ENCODE data around the gene GLRA3.

GLRA3 gene

GRCh38 chr4:174681723-174682300, 147.2 kb downstream of the GLRA3 start:
- Mint-ChIP-seq H3K36me3 (no peaks in the 10 kb centered on the region), H3K4me1 (no peaks in the 10 kb centered on the region), H3K27ac (no peak overlapping the region), H3K4me3 (no peak overlapping the region), H3K27me3 (no peaks in the 10 kb centered on the region), H3K9me3 (no peaks in the 10 kb centered on the region)
- DNase-seq = no peak
- CTCF ChIA-PET = no interaction called here

- H3K4me1 Mint-ChIP-seq = no peaks in the 10 kb centered on the region
- H3K36me3 Mint-ChIP-seq = no peaks in the 10 kb centered on the region
- no peaks in the 10 kb centered on the region for H3K27me3 Mint-ChIP-seq
- CTCF ChIA-PET = no interaction called here
- no peak for DNase-seq
- H3K27ac Mint-ChIP-seq = no peak overlapping the region
- no peak overlapping the region for H3K4me3 Mint-ChIP-seq
- H3K9me3 Mint-ChIP-seq = no peaks in the 10 kb centered on the region
These were observed 154.7 kb downstream of the GLRA3 start for GRCh38 chr4:174674305-174674840.

GRCh38 chr4:174673865-174674264, 155.2 kb downstream of the GLRA3 start:
- H3K27me3 Mint-ChIP-seq = no peaks in the 10 kb centered on the region
- H3K27ac Mint-ChIP-seq = no peak overlapping the region
- no peaks in the 10 kb centered on the region for H3K36me3 Mint-ChIP-seq
- H3K9me3 Mint-ChIP-seq = no peaks in the 10 kb centered on the region
- no peak for DNase-seq
- H3K4me3 Mint-ChIP-seq = no peak overlapping the region
- CTCF ChIA-PET = no interaction called here
- H3K4me1 Mint-ChIP-seq = no peaks in the 10 kb centered on the region

- H3K9me3 Mint-ChIP-seq = no peaks in the 10 kb centered on the region
- no peak for DNase-seq
These were observed 156.8 kb downstream of the GLRA3 start for GRCh38 chr4:174672276-174672675.

GRCh38 chr4:174669270-174669669, 159.8 kb downstream of the GLRA3 start:
- no peak for DNase-seq
- Mint-ChIP-seq H3K36me3 (no peaks in the 10 kb centered on the region), H3K4me1 (no peaks in the 10 kb centered on the region), H3K4me3 (no peak overlapping the region), H3K9me3 (no peaks in the 10 kb centered on the region), H3K27me3 (no peaks in the 10 kb centered on the region), H3K27ac (no peak overlapping the region)
- CTCF ChIA-PET = no interaction called here

More at GRCh38 chr4:174672276-174672675, 156.8 kb downstream of the GLRA3 start:
- H3K36me3 Mint-ChIP-seq = no peaks in the 10 kb centered on the region
- no peak overlapping the region for H3K27ac Mint-ChIP-seq
- no peaks in the 10 kb centered on the region for H3K4me1 Mint-ChIP-seq
- CTCF ChIA-PET = no interaction called here
- no peaks in the 10 kb centered on the region for H3K27me3 Mint-ChIP-seq
- no peak overlapping the region for H3K4me3 Mint-ChIP-seq

GRCh38 chr4:174665799-174666198, 163.2 kb downstream of the GLRA3 start:
- Mint-ChIP-seq H3K27me3 (peaks cover 3% of the 10 kb centered on the region), H3K4me3 (no peak overlapping the region), H3K36me3 (no peaks in the 10 kb centered on the region), H3K9me3 (no peaks in the 10 kb centered on the region), H3K4me1 (no peaks in the 10 kb centered on the region), H3K27ac (no peak overlapping the region)
- DNase-seq = no peak
- CTCF ChIA-PET = interaction anchor here (1.0 kb wide), 1 partner anchor 18 kb away, joined by 4 read pairs; no protein-coding TSS in a partner anchor

- Mint-ChIP-seq H3K36me3 (no peaks in the 10 kb centered on the region), H3K27me3 (peaks cover 3% of the 10 kb centered on the region), H3K27ac (no peak overlapping the region), H3K9me3 (no peaks in the 10 kb centered on the region), H3K4me1 (no peaks in the 10 kb centered on the region), H3K4me3 (no peak overlapping the region)
- CTCF ChIA-PET = no interaction called here
- DNase-seq = no peak
These were observed 165.8 kb downstream of the GLRA3 start for GRCh38 chr4:174663216-174663615.

- DNase-seq = no peak
- CTCF ChIA-PET = no interaction called here
- Mint-ChIP-seq H3K27me3 (no peaks in the 10 kb centered on the region), H3K9me3 (no peaks in the 10 kb centered on the region), H3K4me1 (no peaks in the 10 kb centered on the region), H3K4me3 (no peak overlapping the region), H3K27ac (no peak overlapping the region), H3K36me3 (no peaks in the 10 kb centered on the region)
These were observed 170.8 kb downstream of the GLRA3 start for GRCh38 chr4:174658246-174658645.

GRCh38 chr4:174657472-174657871, 171.6 kb downstream of the GLRA3 start:
- Mint-ChIP-seq H3K4me1 (no peaks in the 10 kb centered on the region), H3K4me3 (no peak overlapping the region), H3K9me3 (no peaks in the 10 kb centered on the region), H3K27me3 (no peaks in the 10 kb centered on the region), H3K27ac (no peak overlapping the region), H3K36me3 (no peaks in the 10 kb centered on the region)
- CTCF ChIA-PET = no interaction called here
- DNase-seq = no peak

- no peaks in the 10 kb centered on the region for H3K36me3 Mint-ChIP-seq
- H3K27me3 Mint-ChIP-seq = no peaks in the 10 kb centered on the region
- no peak overlapping the region for H3K27ac Mint-ChIP-seq
- no peak overlapping the region for H3K4me3 Mint-ChIP-seq
- no peaks in the 10 kb centered on the region for H3K9me3 Mint-ChIP-seq
- no peak for DNase-seq
- CTCF ChIA-PET = no interaction called here
- H3K4me1 Mint-ChIP-seq = no peaks in the 10 kb centered on the region
These were observed 174.4 kb downstream of the GLRA3 start for GRCh38 chr4:174654634-174655033.

GRCh38 chr4:174650711-174651355, 178.2 kb downstream of the GLRA3 start:
- CTCF ChIA-PET = interaction anchor here (1.0 kb wide), 1 partner anchor 64 kb away, joined by 3 read pairs; no protein-coding TSS in a partner anchor
- H3K36me3 Mint-ChIP-seq = no peaks in the 10 kb centered on the region
- H3K27me3 Mint-ChIP-seq = no peaks in the 10 kb centered on the region
- H3K27ac Mint-ChIP-seq = no peak overlapping the region
- H3K9me3 Mint-ChIP-seq = no peaks in the 10 kb centered on the region
- no peak overlapping the region for H3K4me3 Mint-ChIP-seq
- no peak for DNase-seq
- no peaks in the 10 kb centered on the region for H3K4me1 Mint-ChIP-seq

GRCh38 chr4:174648812-174649211, 180.2 kb downstream of the GLRA3 start:
- no peak for DNase-seq
- no peaks in the 10 kb centered on the region for H3K27me3 Mint-ChIP-seq
- no peaks in the 10 kb centered on the region for H3K4me1 Mint-ChIP-seq
- no peaks in the 10 kb centered on the region for H3K9me3 Mint-ChIP-seq
- no peaks in the 10 kb centered on the region for H3K36me3 Mint-ChIP-seq
- CTCF ChIA-PET = interaction anchor here (1.0 to 1.1 kb wide), 2 partner anchors 8 to 17 kb away, joined by 3 to 4 read pairs; no protein-coding TSS in a partner anchor
- no peak overlapping the region for H3K4me3 Mint-ChIP-seq
- no peak overlapping the region for H3K27ac Mint-ChIP-seq

GRCh38 chr4:174646326-174646725, 182.7 kb downstream of the GLRA3 start:
- Mint-ChIP-seq H3K27ac (no peak overlapping the region), H3K9me3 (no peaks in the 10 kb centered on the region), H3K4me1 (no peaks in the 10 kb centered on the region), H3K27me3 (no peaks in the 10 kb centered on the region), H3K36me3 (no peaks in the 10 kb centered on the region), H3K4me3 (no peak overlapping the region)
- no peak for DNase-seq
- CTCF ChIA-PET = no interaction called here

- CTCF ChIA-PET = interaction anchor here (0.7 kb wide), 1 partner anchor 9 kb away, joined by 3 read pairs; no protein-coding TSS in a partner anchor
- Mint-ChIP-seq H3K27ac (no peak overlapping the region), H3K27me3 (no peaks in the 10 kb centered on the region)
These were observed 188.9 kb downstream of the GLRA3 start for GRCh38 chr4:174640146-174640545.

GRCh38 chr4:174635732-174636131, 193.3 kb downstream of the GLRA3 start:
- CTCF ChIA-PET = no interaction called here

More at GRCh38 chr4:174640146-174640545, 188.9 kb downstream of the GLRA3 start:
- no peaks in the 10 kb centered on the region for H3K36me3 Mint-ChIP-seq
- no peak overlapping the region for H3K4me3 Mint-ChIP-seq
- no peaks in the 10 kb centered on the region for H3K4me1 Mint-ChIP-seq
- no peaks in the 10 kb centered on the region for H3K9me3 Mint-ChIP-seq
- DNase-seq = no peak

More at GRCh38 chr4:174635732-174636131, 193.3 kb downstream of the GLRA3 start:
- DNase-seq = no peak
- Mint-ChIP-seq H3K9me3 (no peaks in the 10 kb centered on the region), H3K27ac (no peak overlapping the region), H3K36me3 (no peaks in the 10 kb centered on the region), H3K27me3 (no peaks in the 10 kb centered on the region), H3K4me3 (no peak overlapping the region), H3K4me1 (peaks cover 7% of the 10 kb centered on the region)
